Upper lobe of left lung (tissue), 4 donors: ENCODE results near the gene CYP2S1.

Source experiments
- CTCF ChIP-seq, 6 experiments: fragments of 450-650 bp in 4 of 6; fragments of 200-600 bp in 2 of 6; sonication (generic) in 2 of 6; IDR thresholded peaks; one replicate each; pipeline ENCODE4 v1.5.1; 2016 to 2019; ENCODE audit warnings: antibody characterized with exemption in 6 of 6
- EP300 ChIP-seq, 4 donors: sonication (generic); formaldehyde crosslinking; IDR thresholded peaks; one replicate each; pipeline ENCODE4 v1.5.1; 2017; ENCODE audit warnings: antibody characterized with exemption in 4 of 4, control low read depth in 2 of 4

- TF ChIP-seq CTCF (IDR thresholded peaks at IDR 0.05) (no peak), EP300 (IDR thresholded peaks at IDR 0.05) (peak in 1 of 4 donors; percentile 12)
Measured at GRCh38 chr19:41233748-41234240, 40.8 kb downstream of the CYP2S1 start.
